Stimulated activated CD4-positive, alpha-beta T cell treated with anti-CD3 and anti-CD28 coated beads, Interleukin-12 subunit alpha, Interleukin-12 subunit beta, amount 100 ng/mL, for 48 hours (primary cell): ENCODE data around the gene GIMD1.

ENCODE experiments used
- DNase-seq, 3 donors: peaks; one replicate each; pipeline ENCODE4 v3.0.0-alpha.2; 2020; ENCODE audit warnings: low read depth in 2 of 3, low spot score in 1 of 3

The GIMD1 gene

DNA sequence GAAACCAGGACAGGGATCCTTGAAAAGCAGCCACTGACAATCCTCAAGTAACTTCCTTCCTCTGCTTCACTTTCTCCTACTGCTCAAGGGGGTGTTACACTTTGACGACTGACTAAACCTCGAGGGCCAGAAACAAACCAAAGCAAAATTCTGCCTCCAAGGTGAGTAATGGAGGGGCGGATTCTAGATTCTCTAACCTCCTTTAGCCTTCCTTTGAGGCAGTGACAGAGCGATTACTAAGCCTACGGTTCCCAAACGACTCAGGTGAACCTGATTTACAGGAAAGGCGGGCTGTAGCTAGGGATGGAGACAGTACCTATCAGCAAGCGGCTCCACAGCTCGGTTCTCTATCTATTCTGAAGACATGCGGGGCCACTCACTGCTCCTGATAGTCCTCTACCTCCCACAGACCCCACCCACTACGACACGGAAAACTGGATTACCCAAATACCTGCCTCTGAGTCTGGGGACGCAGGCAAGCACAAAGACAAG lies 53.1 kb downstream of the GIMD1 start:
- peak; percentile 14 to 40 (median 31) for DNase-seq

DNA sequence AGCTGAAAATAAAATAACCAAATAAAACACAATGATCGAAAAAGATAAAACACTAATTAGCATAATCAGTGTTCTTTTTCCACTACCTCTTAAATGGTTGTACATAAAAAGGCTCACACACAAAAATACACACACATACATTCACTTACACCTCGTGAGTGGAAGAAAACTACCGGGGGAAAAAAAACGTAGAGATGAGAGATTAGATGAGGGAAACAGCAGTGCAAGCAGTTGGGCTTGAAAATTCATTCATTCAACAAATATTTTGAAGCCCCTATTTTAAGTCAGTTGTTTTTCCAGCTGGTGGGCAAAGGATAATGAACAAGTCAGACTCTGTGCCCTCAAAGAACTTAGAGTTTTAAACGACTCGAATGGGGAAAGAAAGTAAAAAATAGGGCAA lies 53.6 kb downstream of the GIMD1 start:
- no peak for DNase-seq

DNA sequence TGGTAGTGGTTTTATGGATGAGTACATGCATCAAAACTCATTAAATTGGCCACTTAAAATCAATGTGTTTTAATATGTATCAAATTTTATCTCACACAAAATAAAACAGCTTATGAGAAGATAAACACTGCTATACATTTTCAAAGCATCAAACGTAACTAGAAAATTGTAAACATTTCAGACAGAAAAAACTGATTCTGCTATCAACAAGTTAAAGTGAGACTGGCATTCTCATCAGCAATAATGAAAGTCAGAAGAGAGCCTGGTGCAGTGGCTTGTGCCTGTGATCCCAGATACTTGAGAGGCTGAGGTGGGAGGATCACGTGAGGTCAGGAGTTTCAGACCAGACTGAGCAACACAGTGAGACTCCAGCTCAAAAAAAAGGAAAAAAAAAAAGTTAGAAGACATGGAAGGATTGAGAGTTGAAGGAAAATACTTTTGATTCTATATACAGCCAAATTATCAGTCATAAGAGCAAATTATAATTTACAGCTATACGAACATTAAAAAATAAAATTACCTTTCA lies 55.5 kb downstream of the GIMD1 start:
- DNase-seq, result no peak

- no peak for DNase-seq
Observed at GRCh38 chr4:106312377-106312776, 56.2 kb downstream of the GIMD1 start.
